Measurements from ENCODE around the gene DMD. TPM values are rescaled to one million over a fixed set of nuclear protein-coding genes. Genes with fewer than 3 reads are reported as not detected.
"Not testable (repeated sequence)": the region's sequence is repeated elsewhere in the genome, so short reads cannot be mapped to it uniquely, and the experiment has no call there.

The DMD gene
- polyA plus RNA-seq, 1 donor, result 20.9 TPM

DNA sequence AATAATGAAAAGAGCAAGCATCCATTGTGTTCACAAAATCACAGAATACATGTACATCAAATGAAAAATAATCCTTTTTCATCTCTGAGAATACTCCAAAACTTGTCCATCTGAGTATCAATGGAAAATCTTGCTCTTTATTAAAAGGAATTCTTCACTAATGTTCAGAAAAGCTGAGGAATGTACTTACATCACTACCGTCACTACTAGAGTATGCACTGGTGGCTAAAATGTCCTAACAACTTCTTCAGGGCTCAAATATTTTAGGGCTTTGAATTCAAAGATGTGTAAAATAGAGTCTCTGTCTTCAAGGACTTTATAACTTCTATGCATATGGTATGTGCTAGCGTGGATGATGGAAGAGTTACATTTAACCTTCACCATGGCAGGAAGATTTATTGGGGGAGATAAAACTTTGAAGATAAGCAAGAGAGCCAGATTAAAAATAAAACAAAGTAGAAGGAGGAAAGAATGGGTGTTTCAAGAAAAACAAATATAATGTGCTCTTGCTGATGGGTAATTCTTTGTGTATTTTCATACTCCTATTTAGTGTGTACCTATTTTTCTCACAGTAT is 55.1 kb downstream of the DMD start:
- DNase-seq, result no peak

DNA sequence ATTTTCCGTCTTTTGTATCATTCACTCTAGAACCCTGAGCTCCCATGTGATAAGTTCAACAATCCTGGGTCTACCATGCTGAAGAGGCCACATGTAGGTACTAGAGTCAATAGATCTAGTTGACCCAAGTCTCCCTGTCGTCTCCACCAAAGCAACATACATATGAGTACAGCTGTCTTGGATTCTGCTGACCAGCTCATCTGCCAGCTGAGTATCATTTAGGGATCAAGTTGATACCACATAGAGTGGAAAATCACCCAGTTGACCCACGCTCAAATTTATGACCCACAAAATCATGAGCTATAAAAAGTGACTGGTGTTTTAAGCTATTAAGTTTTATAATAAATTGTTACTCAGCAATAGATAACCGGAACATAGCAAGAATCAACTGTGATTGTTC is 61.8 kb downstream of the DMD start:
- DNase-seq, result no peak

DNA sequence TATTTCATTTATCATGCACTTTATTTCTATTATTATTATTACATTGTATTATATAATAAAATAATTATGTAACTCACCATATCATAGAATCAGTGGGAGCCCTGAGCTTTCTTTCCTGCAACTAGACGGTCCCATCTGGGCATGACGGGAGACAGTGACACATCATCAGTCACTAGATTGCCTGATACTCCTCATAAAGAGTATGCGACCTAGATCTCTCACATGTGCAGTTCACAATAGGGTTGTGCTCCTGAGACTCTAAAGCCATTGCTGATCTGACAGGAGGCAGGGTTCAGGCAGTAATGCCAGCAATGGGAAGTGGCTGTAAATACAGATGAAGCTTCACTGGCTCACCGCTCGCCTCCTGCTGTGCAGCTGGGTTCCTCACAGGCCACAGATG is 62.3 kb downstream of the DMD start:
- DNase-seq, result no peak

DNA sequence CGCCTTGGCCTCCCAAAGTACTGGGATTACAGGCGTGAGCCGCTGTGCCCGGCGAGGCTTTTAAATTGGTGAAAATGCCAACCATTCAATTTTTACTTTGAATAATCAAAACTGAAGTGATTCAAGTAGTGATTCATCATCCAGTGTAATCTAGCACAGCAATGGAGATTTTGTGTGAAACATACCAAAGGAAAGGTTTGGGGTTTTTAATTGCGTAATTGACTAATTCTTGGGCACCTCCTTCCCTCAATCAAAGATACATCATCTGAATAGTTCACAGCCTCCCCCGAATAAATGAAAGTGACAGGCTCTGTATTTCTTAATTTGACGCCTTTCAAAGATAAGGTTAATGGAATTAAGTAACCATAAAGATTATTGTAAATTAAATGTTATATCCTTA is 69.0 kb downstream of the DMD start:
- no peak for DNase-seq

DNA sequence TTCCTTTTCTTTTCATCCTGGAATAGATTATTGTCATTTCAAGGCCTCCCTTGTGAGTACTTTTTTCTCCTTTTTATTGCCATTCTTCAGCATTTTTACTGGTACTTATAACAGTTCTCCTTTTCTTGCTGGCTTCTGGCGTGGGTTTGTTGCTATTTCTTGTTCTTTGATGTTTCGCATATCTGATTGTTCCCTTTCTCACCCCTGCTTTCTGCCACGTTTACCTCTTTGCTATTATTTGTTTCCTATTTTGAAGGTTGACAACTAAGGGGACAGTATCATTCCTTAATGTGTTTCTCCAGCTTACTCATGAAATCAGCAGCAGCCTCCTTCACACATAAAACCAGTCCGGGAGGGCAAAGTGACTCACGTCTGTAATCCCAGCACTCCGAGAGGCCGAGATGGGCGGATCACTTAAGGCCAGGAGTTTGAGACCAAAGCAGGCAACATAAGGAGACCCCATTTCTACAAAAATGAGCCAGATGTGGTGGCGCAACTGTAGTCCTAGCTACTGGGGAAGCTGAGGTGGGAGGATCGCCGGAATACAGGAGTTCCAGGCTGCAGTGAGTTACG is 72.6 kb downstream of the DMD start:
- DNase-seq, result no peak

DNA sequence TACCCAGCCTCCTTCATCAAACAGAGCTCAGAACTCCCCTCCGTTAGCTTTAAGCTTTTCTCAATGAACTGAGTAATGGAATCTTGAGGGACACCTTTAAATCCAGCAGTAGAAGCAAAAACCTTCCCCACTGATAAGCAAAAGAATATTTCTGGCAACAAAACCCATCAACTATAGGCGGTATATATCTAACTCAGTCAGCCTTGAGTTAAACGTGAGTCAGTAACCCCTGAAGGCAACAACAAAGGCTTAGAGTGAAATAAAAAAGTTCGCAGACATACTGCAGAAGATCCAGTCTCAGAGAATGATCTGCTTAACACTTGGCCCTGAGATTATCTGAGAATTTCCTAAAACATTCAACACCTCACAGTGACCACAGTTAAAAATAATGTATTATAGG is 77.2 kb downstream of the DMD start:
- DNase-seq, result no peak

DNA sequence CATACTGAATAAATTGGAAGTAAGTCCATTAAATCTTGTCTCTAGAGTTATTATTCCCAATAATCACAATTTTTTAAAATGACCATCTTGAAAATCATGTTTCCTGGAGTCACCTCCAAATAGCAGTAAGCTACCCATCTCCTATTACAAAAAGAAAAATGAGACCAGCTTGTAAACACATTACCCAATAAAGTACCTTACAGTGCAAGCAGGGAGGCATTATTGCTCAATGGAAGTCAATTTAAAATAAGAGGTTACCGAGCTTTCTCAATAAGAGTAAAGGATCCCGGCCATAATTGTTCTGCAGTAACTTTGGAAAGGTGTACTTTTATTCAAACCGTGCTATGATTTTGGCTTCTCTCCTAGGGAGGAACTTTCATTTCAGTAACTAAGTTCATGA is 78.0 kb downstream of the DMD start:
- DNase-seq, result no peak

DNA sequence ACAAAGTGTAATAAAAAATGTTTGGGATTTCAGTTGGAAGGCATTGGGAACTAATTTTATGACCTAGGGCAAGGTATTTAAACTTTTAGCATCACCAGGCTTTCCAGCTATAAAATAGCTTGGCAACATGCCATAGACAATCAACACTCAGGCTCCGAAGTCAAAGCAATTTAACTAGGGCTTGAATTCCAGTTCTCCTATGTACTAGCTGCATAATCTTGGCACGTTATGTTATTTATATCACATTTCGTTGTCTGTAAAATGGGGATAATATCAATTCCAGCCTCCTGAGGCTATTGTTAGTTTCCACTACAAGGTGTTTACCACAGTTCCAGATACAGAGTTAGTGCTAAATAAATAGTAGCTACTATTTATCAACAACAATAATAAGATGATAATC is 78.8 kb downstream of the DMD start:
- no peak for DNase-seq

DNA sequence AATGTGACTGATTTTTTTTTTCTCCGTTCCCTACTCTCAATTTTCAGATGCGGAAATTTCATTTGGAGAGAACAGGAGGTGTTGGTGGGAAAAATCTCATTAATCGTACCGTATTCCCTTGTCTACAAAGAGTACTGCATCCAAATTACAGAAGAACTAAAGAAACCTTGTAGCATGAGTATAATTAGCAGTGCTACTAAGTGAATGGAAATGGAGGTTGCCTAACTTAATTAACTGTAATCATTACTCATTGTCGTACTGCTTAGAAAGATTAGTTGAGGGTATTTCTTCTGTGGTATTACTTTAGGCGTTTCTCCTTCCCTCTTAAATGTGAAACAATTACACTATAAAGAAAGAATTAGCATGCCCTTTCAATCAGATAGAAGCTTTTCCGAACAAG is 81.7 kb downstream of the DMD start:
- DNase-seq, result no peak

DNA sequence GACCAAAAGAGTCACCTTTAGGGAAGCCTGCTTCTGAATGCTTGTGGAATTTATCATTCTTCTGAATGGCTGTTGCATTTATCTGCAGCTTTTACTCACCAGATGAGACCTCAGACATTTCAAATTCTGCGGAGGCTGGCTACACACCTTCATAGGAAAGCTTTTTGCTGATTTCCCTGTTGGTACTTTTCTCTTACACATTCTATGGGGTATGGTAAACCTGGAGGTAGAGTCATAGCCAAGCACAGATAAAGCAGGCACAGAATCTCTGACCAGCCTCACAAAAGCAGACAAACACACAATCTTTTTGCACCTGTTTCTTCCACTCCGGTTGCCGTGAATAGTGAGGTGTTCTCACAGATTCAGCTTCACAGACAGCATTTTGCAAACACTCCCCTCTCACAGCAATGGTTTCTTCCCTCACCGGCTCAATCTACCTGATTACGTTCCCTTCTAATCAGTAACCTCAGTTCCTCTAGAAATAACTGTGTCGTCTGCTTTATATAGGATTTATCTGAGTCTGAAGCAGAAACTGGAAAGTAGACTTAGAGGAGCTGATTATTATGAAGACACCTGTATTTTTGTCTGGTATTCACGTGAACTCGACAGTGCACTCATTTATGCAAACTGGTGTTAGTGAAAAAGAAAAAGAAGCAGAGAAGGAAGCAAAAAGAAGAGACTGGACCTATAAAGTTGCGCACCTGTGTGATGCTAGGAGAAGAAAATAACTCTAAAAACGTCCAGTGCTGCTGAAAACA is 83.1 kb downstream of the DMD start:
- no peak for DNase-seq

DNA sequence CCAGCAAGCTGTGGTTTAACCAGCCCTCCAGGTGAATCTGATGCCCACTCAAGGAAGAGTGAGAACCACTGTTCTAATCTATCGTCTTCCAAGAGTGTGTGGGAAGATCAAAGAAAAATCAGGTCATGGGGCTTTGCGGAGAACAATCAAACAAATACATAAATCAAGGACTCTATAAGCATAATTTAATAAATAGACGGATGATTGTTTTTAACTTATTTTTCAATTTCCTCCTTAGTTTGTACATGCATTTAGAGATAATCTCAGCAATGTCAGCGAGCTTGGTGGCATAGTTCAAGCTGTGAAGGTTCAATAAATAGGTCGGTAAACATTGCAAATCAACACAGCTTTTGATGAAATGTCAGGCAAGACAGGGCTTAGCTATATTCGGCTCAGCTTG is 84.9 kb downstream of the DMD start:
- DNase-seq, result no peak

DNA sequence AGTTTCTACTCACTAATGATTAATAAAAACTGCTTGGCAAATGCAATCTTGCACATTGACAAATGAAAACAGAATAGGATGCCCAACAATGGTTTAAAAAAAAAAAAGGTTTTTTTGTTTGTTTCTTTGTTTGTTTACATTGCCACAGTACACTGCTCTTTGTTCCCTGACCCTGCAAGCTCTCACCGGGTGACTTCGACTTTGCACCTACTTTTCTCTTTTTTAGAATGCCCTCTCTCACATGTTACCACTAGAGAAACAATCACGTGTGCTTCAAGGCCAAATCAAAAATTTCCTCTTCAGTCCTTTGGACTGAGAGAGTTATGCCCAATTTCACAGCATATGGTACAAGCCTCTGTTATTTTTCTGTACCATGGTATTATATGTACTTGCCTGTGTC is 101.5 kb downstream of the DMD start:
- no peak for DNase-seq

DNA sequence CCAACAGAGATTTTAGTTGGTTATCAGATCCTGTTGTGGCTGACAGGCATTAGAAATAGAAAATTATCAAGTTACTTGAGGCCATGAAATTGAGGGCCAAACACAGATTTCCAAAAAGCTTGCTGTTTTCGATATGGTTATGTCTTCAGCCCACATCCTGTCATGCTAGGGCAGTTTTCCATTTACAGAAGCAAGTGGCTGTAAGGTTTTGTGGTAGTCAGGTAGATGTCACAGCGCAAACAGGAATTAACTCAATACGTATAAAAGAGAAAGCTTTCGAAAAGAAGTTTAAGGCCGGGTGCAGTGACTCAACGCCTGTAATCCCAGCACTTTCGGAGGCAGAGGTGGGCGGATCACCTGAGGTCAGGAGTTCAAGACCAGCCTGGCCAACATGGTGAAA is 104.6 kb downstream of the DMD start:
- no peak for DNase-seq

DNA sequence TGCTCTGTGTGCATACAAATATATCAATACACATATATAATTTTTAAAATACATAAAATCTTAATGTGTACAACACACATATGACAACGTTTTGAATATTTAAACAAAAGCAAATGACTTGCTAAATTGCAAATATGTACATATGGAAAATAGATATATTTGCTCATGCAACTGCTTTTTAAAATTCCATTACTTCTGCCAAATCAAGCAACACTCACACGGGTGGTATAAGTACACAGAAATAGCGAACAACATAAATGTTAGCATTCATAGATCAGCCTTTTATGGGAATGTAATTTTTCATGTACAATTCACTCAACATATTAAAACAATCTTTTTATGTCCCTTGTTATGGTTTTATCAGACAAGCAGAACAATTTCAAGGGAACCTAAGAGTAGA is 116.3 kb downstream of the DMD start:
- DNase-seq, result no peak

DNA sequence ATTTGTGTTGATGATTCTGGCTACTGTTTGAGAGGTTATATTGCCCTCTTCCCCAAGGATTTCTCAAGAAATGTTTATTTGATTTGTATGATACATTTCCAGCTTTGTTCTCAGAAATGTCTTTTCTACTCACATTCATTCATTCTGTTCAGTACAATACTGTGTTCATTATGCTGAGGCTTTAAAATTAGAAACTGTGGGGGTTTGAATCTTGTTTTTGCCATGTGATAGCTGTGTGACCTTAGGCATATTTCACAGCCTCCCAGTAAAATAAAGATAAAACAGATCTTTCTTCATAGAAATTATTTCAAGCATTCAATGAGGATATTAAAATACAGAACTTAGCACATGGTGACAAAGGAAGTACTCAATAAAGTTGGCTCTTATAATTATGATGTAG is 123.9 kb downstream of the DMD start:
- DNase-seq, result no peak

DNA sequence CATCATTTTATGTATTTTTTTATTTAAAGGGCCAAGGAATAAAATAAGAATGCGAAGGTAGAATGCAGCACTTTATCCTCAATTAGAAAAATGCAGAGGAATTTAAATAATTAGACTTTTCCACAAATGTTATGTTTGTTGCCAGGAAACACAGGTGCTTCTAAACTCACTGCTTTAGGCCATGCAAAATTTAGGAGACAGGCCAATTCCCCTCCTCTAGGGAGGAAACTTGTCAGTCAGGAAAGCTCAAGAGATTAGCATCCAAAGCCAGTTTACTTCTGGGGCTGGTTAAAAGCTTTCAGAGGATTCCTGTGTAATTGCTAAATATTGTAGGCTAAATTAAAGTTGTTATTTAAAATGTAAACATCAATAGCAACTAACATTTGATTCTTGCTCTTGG is 124.5 kb downstream of the DMD start:
- no peak for DNase-seq

DNA sequence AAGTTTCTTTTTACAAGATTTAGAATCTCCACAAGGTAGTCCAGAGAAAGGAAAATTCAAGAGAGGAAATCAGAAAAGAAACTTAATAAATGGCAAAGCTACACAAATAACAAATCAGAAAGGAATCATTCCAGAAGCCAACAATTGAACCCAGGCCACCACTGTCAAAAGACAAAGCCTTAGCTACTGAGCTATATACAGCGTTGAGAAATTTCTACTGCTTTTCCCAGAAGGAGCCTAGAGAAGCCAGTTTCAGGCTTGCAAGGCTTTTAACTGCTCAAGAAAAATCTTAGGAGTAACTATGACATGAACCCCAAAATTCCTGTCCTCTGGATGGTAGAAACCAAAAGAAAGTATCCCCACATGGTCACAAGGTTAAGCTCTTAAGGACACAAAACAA is 129.0 kb downstream of the DMD start:
- no peak for DNase-seq

DNA sequence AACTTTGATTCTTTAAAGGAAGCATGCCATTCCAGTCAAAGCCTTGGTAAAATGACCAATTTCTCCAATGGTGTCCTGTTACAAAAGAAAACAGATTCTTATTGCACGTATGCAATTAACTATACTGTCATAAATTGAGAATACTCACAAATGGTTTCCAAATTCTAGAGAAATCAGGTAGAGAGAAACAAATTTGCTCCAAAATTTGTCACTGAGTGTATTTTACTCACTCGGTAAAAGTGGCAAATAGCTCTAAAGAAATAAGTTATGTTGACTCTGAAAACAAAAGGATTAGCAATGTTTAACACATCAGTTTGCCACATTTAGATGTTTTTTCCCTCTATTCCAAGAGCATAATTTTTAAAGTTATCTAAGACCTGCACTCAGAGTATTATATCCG is 133.1 kb downstream of the DMD start:
- DNase-seq, result no peak

DNA sequence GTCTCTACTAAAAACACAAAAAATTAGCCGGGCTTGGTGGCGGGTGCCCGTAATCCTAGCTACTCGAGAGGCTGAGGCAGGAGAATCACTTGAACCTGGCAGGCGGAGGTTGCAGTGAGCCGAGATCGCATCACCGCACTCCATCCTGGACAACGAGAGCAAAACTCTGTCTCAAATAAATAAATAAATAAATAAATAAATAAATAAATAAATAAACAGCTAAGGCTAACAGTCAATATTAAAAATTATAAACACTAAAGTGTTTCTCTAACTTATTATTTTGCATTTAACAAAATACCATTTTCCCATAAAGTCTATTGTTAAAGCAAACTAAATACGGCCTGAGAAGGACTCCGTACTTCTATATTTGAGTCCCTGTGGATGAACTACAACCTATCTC is 137.7 kb downstream of the DMD start:
- not testable (repeated sequence) for DNase-seq

DNA sequence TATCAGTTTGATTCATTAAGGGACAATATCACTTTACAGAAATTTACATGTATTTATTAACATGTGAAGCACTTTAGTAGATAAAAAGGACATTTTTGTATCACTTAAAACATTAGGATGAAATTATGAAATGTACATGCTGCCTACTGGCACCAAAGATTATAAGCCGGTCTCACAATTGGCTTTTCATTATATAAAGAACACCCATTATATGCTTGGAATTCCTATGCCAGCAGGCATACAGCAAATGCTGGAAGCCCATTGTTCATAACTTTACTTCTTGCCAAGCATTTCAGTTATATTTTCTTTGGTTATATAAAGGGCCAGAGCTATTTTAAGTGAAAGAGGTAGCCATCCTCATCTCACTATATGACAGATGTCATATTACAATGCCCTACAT is 145.9 kb downstream of the DMD start:
- DNase-seq, result no peak

DNA sequence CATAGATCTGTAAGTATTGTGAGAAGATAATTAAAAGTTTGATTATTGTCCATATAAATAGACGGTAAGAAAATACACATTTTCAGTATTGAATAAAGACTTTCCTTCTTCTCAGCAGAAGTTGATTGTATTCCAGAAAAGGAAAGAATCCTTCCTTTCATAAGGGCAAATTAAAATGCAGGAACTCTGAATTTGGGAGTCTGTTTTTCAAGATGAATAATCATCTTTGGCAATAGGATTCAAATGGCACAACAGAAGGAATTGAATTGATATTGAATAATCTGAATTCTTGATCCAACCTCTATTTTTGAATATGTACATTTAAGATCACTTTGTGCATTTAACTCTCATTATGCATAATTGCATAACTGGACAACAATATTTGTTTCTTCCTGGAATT is 149.3 kb downstream of the DMD start:
- no peak for DNase-seq

DNA sequence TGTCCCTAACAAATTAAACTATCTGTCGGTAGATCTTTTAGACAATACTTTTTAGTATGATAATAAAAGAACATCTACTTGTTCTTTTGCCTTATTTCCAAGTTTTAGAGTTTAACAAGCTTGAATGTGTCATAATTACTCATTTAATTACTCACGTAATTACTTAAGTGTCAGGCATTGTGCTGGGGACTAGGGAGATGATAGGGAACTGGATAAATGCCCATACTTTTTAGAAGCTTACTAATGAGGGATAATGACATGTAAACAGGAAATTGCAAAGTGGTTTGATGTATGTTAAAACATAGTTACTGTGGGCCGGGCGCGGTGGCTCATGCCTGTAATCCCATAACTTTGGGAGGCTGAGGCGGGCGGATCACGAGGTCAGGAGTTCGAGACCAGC is 158.3 kb downstream of the DMD start:
- no peak for DNase-seq

DNA sequence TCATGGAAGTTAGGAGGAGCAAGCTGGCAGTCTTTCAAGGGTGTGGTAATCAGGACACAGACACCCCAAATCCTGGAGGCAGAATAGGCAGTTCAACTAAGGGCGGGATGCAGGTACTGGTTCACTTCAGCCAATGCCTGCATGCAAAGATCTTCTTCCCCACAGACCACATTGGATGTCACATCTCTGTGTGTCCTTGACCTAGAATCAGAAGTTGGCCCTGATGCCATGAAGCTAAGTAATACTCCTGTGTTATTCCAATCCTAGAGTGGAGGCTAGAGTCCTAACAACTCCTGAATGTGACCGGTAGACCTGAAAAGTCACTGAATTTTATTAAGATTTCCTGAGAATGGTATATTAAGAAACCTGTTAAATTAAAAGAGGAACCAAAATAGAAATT is 165.5 kb downstream of the DMD start:
- no peak for DNase-seq

DNA sequence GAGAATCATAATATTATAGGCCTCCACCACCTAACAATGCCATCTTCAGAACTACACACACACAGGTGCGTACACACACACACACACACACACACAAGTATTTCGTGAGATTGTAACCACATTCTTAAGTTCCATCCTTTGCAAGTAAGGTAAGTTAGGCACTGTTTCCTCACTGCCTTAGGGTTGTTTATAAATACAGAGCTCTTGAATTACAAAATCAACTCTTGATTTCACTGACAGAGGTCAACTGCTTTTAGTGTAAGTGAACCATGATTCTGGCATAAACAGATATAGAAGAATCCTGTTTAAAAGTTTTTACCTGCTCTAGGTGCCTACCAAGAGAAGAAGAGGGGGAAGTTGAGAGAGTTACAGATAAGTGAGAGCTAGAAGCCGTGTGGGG is 166.1 kb downstream of the DMD start:
- no peak for DNase-seq
